ENCODE data around the gene SGIP1. TPM values are rescaled to one million over a fixed set of nuclear protein-coding genes. Genes with fewer than 3 reads are reported as not detected.
A peak's percentile ranks its signal among the peaks of the same experiment; 100 is the strongest.

Gene SGIP1
- total RNA-seq, 1 donor from 2014 or later: 32.8 TPM

- no peak overlapping the region for H3K4me3 Mint-ChIP-seq (ENCODE audit: unreplicated experiment)
- no peak for DNase-seq (ENCODE audit: low spot score)
- no peak for TF ChIP-seq CTCF (IDR thresholded peaks at IDR 0.05; ENCODE audit: unreplicated experiment)
- H3K27me3 Mint-ChIP-seq (ENCODE audit: unreplicated experiment): no peaks in the 10 kb centered on the region
- peaks cover 20% of the 10 kb centered on the region for H3K4me1 Mint-ChIP-seq (ENCODE audit: unreplicated experiment)
- H3K27ac Mint-ChIP-seq (ENCODE audit: unreplicated experiment): no peak overlapping the region
- no peaks in the 10 kb centered on the region for H3K9me3 Mint-ChIP-seq (ENCODE audit: unreplicated experiment)
- H3K36me3 Mint-ChIP-seq (ENCODE audit: low read depth, unreplicated experiment): no peaks in the 10 kb centered on the region
These were observed 22.2 kb downstream of the SGIP1 start for GRCh38 chr1:66556161-66556611.

- peaks cover 21% of the 10 kb centered on the region for H3K4me1 Mint-ChIP-seq (ENCODE audit: unreplicated experiment)
- TF ChIP-seq CTCF (IDR thresholded peaks at IDR 0.05; ENCODE audit: unreplicated experiment): no peak
These were observed 23.2 kb downstream of the SGIP1 start for GRCh38 chr1:66557157-66557556.

GRCh38 chr1:66559517-66559916, 25.6 kb downstream of the SGIP1 start:
- no peak for DNase-seq (ENCODE audit: low spot score)
- Mint-ChIP-seq H3K36me3 (ENCODE audit: low read depth, unreplicated experiment) (no peaks in the 10 kb centered on the region), H3K4me1 (ENCODE audit: unreplicated experiment) (peaks cover 33% of the 10 kb centered on the region), H3K27ac (ENCODE audit: unreplicated experiment) (no peak overlapping the region), H3K27me3 (ENCODE audit: unreplicated experiment) (no peaks in the 10 kb centered on the region), H3K9me3 (ENCODE audit: unreplicated experiment) (no peaks in the 10 kb centered on the region), H3K4me3 (ENCODE audit: unreplicated experiment) (no peak overlapping the region)
- no peak for TF ChIP-seq CTCF (IDR thresholded peaks at IDR 0.05; ENCODE audit: unreplicated experiment)

More at GRCh38 chr1:66557157-66557556, 23.2 kb downstream of the SGIP1 start:
- no peak overlapping the region for H3K27ac Mint-ChIP-seq (ENCODE audit: unreplicated experiment)
- H3K4me3 Mint-ChIP-seq (ENCODE audit: unreplicated experiment): no peak overlapping the region
- no peaks in the 10 kb centered on the region for H3K36me3 Mint-ChIP-seq (ENCODE audit: low read depth, unreplicated experiment)
- H3K9me3 Mint-ChIP-seq (ENCODE audit: unreplicated experiment): no peaks in the 10 kb centered on the region
- no peaks in the 10 kb centered on the region for H3K27me3 Mint-ChIP-seq (ENCODE audit: unreplicated experiment)
- no peak for DNase-seq (ENCODE audit: low spot score)

- Mint-ChIP-seq H3K27me3 (ENCODE audit: unreplicated experiment) (no peaks in the 10 kb centered on the region), H3K9me3 (ENCODE audit: unreplicated experiment) (no peaks in the 10 kb centered on the region), H3K4me1 (ENCODE audit: unreplicated experiment) (peaks cover 23% of the 10 kb centered on the region), H3K4me3 (ENCODE audit: unreplicated experiment) (no peak overlapping the region), H3K27ac (ENCODE audit: unreplicated experiment) (no peak overlapping the region), H3K36me3 (ENCODE audit: low read depth, unreplicated experiment) (no peaks in the 10 kb centered on the region)
- TF ChIP-seq CTCF (IDR thresholded peaks at IDR 0.05; ENCODE audit: unreplicated experiment): no peak
- DNase-seq (ENCODE audit: low spot score): no peak
These were observed 28.6 kb downstream of the SGIP1 start for GRCh38 chr1:66562561-66562960.

- TF ChIP-seq CTCF (IDR thresholded peaks at IDR 0.05; ENCODE audit: unreplicated experiment): no peak
- Mint-ChIP-seq H3K4me1 (ENCODE audit: unreplicated experiment) (peaks cover 23% of the 10 kb centered on the region), H3K27me3 (ENCODE audit: unreplicated experiment) (no peaks in the 10 kb centered on the region), H3K9me3 (ENCODE audit: unreplicated experiment) (no peaks in the 10 kb centered on the region), H3K36me3 (ENCODE audit: low read depth, unreplicated experiment) (no peaks in the 10 kb centered on the region), H3K27ac (ENCODE audit: unreplicated experiment) (peak overlapping the region; percentile 7), H3K4me3 (ENCODE audit: unreplicated experiment) (no peak overlapping the region)
- no peak for DNase-seq (ENCODE audit: low spot score)
These were observed 29.3 kb downstream of the SGIP1 start for GRCh38 chr1:66563094-66563800.

Data from endothelial cell (in vitro differentiated cells).